Subcutaneous abdominal adipose tissue (tissue), 5 donors: ENCODE results near the gene PON1.
A peak's percentile ranks its signal among the peaks of the same experiment; 100 is the strongest.

ENCODE experiments used
- H3K27ac ChIP-seq: one replicate; pipeline ENCODE4 v1.7.0; 2013; ENCODE audit warnings: low read depth, mild to moderate bottlenecking, inconsistent platforms, low read length, moderate library complexity
- H3K27me3 ChIP-seq, 5 donors: one replicate each; pipeline ENCODE4 v1.7.0; 2013; ENCODE audit warnings: low read length in 5 of 5, inconsistent platforms in 1 of 5; ENCODE audit not compliant: control insufficient read depth in 5 of 5, insufficient read depth in 4 of 5
- H3K36me3 ChIP-seq, 5 donors: one replicate each; pipeline ENCODE4 v1.7.0; 2013; ENCODE audit warnings: low read length in 5 of 5; ENCODE audit not compliant: control insufficient read depth in 5 of 5, insufficient read depth in 5 of 5
- H3K4me1 ChIP-seq, 5 donors: one replicate each; pipeline ENCODE4 v1.7.0; 2013; ENCODE audit warnings: low read length in 5 of 5, mild to moderate bottlenecking in 3 of 5, moderate library complexity in 1 of 5; ENCODE audit not compliant: control insufficient read depth in 5 of 5, insufficient read depth in 5 of 5
- H3K4me3 ChIP-seq, 5 donors: one replicate each; pipeline ENCODE4 v1.7.0; 2013; ENCODE audit warnings: low read length in 5 of 5, low read depth in 1 of 5
- H3K9ac ChIP-seq, 5 donors: one replicate each; pipeline ENCODE4 v1.7.0; 2013; ENCODE audit warnings: low read length in 5 of 5, mild to moderate bottlenecking in 4 of 5, moderate library complexity in 3 of 5
- H3K9me3 ChIP-seq, 5 donors: one replicate each; pipeline ENCODE4 v1.7.0; 2013; ENCODE audit warnings: low read length in 5 of 5; ENCODE audit not compliant: control insufficient read depth in 5 of 5
- donor health status: healthy.
- donor health status: healthy.
- donor health status: healthy.
- donor health status: healthy.
- donor health status: healthy.

Gene PON1

DNA sequence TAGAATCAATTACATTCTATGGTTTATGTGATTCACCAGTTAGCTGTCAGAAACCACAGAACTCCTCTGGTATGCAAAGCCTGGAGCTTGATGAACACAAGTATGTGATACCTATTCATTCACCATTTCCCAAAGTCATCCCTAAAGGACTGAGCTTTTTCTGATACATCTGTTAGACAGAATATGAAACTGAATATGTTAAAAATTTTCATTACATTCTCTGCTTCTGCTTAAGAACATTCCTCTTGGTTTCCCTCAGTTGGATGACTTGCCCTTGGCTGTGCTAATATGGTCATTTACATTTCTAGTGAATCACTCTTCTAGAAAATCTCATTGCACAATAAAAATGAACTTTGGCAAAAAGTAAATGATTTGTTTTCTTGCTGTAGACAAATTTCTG, 10.8 kb upstream of the PON1 start:
- peaks cover 0 to 2% (median 0%) of the 10 kb centered on the region in 5 donors for H3K9me3 ChIP-seq
- no peak overlapping the region for H3K27ac ChIP-seq
- H3K9ac ChIP-seq: no peak overlapping the region
- no peaks in the 10 kb centered on the region for H3K36me3 ChIP-seq
- H3K4me3 ChIP-seq: no peak overlapping the region
- H3K4me1 ChIP-seq: peaks cover 0 to 4% (median 1%) of the 10 kb centered on the region in 5 donors
- H3K27me3 ChIP-seq: no peaks in the 10 kb centered on the region

GRCh38 chr7:95334447-95334846, 10.1 kb upstream of the PON1 start:
- peaks cover 0 to 2% (median 0%) of the 10 kb centered on the region in 5 donors for H3K9me3 ChIP-seq
- peaks cover 0 to 5% (median 2%) of the 10 kb centered on the region in 5 donors for H3K4me1 ChIP-seq
- H3K36me3 ChIP-seq: no peaks in the 10 kb centered on the region
- no peak overlapping the region for H3K27ac ChIP-seq
- H3K27me3 ChIP-seq: no peaks in the 10 kb centered on the region
- H3K9ac ChIP-seq: no peak overlapping the region
- no peak overlapping the region for H3K4me3 ChIP-seq

GRCh38 chr7:95330961-95331337, 6.6 kb upstream of the PON1 start:
- Histone ChIP-seq H3K27me3 (no peaks in the 10 kb centered on the region), H3K27ac (no peak overlapping the region), H3K9me3 (peaks cover 0 to 2% (median 0%) of the 10 kb centered on the region in 5 donors), H3K4me1 (peaks cover 0 to 5% (median 2%) of the 10 kb centered on the region in 5 donors), H3K4me3 (peak overlapping the region; percentile 13 to 67 (median 61)), H3K9ac (peak overlapping the region in 2 of 5 donors; percentile 12 to 23), H3K36me3 (no peaks in the 10 kb centered on the region)

DNA sequence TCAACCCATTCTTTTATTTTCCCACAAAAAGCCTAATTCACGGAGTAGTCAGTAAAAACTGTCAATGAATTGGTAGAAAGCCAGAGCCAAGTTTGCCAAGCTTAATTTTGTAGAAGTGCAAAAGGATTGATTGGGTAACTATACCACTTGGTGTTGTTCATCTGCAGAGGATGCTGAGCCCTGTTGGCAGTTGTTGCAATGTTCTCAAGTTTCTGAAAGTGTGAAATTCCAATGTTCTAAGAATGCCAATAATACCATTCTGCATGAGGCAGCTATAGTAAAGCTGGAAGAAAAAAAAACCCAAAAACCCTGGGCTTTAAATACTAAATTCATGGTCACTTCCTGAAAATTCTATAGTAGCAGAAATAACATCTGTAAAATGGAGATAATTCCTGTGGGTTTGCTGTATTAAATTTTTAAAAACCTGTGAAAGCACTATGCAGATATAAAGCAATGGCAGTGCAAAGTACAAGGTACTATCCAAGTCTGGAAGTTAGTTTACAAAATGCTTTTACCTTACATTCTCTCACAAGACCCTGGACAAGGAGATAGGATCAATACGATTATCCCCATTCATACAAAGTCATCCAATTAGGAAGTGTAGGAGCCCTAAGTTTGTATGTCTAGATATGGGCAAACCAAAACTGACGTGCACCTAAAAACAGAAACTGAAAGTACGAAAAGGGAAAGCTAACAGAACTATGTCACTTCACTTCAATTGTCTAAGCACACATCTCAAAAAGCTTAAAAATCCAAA, 6.0 kb upstream of the PON1 start:
- Histone ChIP-seq H3K36me3 (no peaks in the 10 kb centered on the region), H3K9me3 (peaks cover 0 to 2% (median 0%) of the 10 kb centered on the region in 5 donors), H3K27ac (no peak overlapping the region), H3K27me3 (peaks cover 0 to under 1% (median 0%) of the 10 kb centered on the region in 5 donors), H3K4me1 (peaks cover 0 to 5% (median 2%) of the 10 kb centered on the region in 5 donors), H3K9ac (peak overlapping the region in 3 of 5 donors; percentile 12 to 35 (median 23)), H3K4me3 (peak overlapping the region; percentile 13 to 67 (median 61))

- Histone ChIP-seq H3K27me3 (peaks cover 0 to 16% (median 12%) of the 10 kb centered on the region in 5 donors), H3K4me3 (no peak overlapping the region), H3K9me3 (no peaks in the 10 kb centered on the region), H3K4me1 (peaks cover 0 to 5% (median 2%) of the 10 kb centered on the region in 5 donors), H3K9ac (no peak overlapping the region), H3K27ac (no peak overlapping the region), H3K36me3 (no peaks in the 10 kb centered on the region)
Observed at GRCh38 chr7:95327356-95327755, 3.0 kb upstream of the PON1 start.

GRCh38 chr7:95323410-95324129, 762 bp downstream of the PON1 start:
- Histone ChIP-seq H3K4me1 (no peaks in the 10 kb centered on the region), H3K36me3 (no peaks in the 10 kb centered on the region), H3K9me3 (no peaks in the 10 kb centered on the region), H3K9ac (no peak overlapping the region), H3K27ac (no peak overlapping the region), H3K27me3 (peaks cover 0 to 16% (median 12%) of the 10 kb centered on the region in 5 donors), H3K4me3 (no peak overlapping the region)

- Histone ChIP-seq H3K27me3 (peaks cover 0 to 16% (median 12%) of the 10 kb centered on the region in 5 donors), H3K36me3 (no peaks in the 10 kb centered on the region), H3K9me3 (no peaks in the 10 kb centered on the region), H3K4me1 (no peaks in the 10 kb centered on the region), H3K9ac (no peak overlapping the region), H3K27ac (no peak overlapping the region), H3K4me3 (no peak overlapping the region)
Observed at GRCh38 chr7:95322854-95323253, 1.5 kb downstream of the PON1 start.

DNA sequence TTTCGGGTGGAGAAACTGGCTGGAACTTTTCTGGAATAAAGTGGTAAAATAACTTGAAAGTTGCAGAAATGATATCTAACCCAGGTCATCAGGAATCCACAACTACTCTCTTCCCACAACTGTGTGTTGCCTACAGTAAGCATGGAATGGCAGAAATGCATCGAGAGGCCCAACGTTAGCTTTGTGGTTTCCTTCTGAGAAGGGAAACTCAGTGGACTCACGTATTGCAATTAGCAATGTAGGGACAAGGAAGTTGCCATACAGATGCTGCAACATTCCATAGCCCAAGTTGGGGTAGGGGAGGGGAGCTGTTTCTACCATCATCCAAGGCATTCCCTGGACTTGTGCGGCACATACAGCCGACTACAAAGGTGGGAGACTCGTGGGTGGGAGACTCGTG, 1.9 kb downstream of the PON1 start:
- no peak overlapping the region for H3K9ac ChIP-seq
- no peak overlapping the region for H3K4me3 ChIP-seq
- H3K27me3 ChIP-seq: peaks cover 0 to 16% (median 12%) of the 10 kb centered on the region in 5 donors
- no peaks in the 10 kb centered on the region for H3K36me3 ChIP-seq
- H3K4me1 ChIP-seq: no peaks in the 10 kb centered on the region
- H3K27ac ChIP-seq: no peak overlapping the region
- no peaks in the 10 kb centered on the region for H3K9me3 ChIP-seq

DNA sequence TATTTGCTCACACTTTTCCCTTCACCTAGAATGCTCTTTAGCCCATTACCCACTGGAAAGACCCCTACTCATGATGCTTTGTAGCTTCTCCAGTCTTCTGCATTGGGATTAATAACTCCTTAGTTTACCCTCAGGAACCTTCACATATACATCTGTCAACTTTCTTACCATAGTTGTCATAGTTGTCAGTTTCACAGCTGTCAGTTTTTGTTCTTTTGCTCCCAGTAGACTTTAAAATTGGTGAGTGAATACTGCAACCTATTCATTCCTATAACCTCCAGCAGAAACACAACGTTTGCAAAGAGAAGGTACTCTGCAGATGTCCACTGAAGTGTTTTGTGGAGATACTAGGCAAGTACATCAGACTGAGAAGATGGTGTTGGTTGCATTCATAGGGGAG, 2.6 kb downstream of the PON1 start:
- Histone ChIP-seq H3K9me3 (no peaks in the 10 kb centered on the region), H3K36me3 (no peaks in the 10 kb centered on the region), H3K27me3 (peaks cover 0 to 16% (median 12%) of the 10 kb centered on the region in 5 donors), H3K9ac (no peak overlapping the region), H3K27ac (no peak overlapping the region), H3K4me3 (no peak overlapping the region), H3K4me1 (no peaks in the 10 kb centered on the region)

DNA sequence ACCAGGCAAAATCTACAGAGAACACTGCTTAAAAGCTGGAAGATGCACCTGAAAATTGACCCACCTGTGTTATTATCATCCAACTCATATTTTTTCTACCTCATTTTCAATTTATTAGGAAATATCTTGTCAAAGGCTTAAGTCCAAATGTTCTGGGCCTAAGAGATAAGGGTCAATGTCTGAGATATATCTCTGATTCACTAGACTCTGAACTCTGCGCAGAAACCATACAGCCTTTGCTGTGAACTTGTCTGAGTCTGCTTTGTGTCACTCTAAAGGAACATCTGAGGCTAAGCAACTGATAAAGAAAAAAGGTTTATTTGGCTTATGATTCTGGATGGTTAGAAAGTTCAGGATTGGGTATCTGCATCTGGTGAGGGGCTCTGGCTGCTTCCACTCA, 3.7 kb downstream of the PON1 start:
- Histone ChIP-seq H3K4me3 (no peak overlapping the region), H3K9me3 (no peaks in the 10 kb centered on the region), H3K9ac (no peak overlapping the region), H3K27me3 (peaks cover 0 to 16% (median 12%) of the 10 kb centered on the region in 5 donors), H3K4me1 (no peaks in the 10 kb centered on the region), H3K27ac (no peak overlapping the region), H3K36me3 (no peaks in the 10 kb centered on the region)
